RWPE1 (cell line): ENCODE results near the gene DYNAP.

Experiments used
- CTCF ChIA-PET: fragments of 350-600 bp; sonication (Branson Sonifier 250); formaldehyde crosslinking; extraction: SDS; loops from one replicate; lab custom pipeline; 2021; lab: Yijun Ruan, JAX
- POLR2A ChIA-PET: fragments of 400-600 bp; formaldehyde crosslinking; extraction: SDS; loops from one replicate; lab custom pipeline; 2020; ENCODE audit warnings: antibody characterized with exemption; ENCODE audit not compliant: low non-redundant PET; lab: Yijun Ruan, JAX
- DNase-seq: peaks from one replicate; pipeline ENCODE4 v3.0.0; 2012; ENCODE audit warnings: low spot score
- H3K27ac ChIP-seq: fragments of 450-650 bp; 2 replicates; pipeline ENCODE4 v1.5.1; 2017
- TF ChIP-seq, protein P1 (sequence below): fragments of 450-650 bp; conservative IDR thresholded peaks from 2 replicates; pipeline ENCODE4 v1.5.1; 2017; ENCODE audit warnings: low read depth, mild to moderate bottlenecking

DYNAP gene

GRCh38 chr18:54622084-54622483 is 31.0 kb downstream of the DYNAP start:
- TF ChIP-seq, protein P1, sequence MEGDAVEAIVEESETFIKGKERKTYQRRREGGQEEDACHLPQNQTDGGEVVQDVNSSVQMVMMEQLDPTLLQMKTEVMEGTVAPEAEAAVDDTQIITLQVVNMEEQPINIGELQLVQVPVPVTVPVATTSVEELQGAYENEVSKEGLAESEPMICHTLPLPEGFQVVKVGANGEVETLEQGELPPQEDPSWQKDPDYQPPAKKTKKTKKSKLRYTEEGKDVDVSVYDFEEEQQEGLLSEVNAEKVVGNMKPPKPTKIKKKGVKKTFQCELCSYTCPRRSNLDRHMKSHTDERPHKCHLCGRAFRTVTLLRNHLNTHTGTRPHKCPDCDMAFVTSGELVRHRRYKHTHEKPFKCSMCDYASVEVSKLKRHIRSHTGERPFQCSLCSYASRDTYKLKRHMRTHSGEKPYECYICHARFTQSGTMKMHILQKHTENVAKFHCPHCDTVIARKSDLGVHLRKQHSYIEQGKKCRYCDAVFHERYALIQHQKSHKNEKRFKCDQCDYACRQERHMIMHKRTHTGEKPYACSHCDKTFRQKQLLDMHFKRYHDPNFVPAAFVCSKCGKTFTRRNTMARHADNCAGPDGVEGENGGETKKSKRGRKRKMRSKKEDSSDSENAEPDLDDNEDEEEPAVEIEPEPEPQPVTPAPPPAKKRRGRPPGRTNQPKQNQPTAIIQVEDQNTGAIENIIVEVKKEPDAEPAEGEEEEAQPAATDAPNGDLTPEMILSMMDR: no peak
- ChIA-PET POLR2A (no interaction called here), CTCF (no interaction called here)
- H3K27ac ChIP-seq: no peak overlapping the region
- DNase-seq: no peak

DNA sequence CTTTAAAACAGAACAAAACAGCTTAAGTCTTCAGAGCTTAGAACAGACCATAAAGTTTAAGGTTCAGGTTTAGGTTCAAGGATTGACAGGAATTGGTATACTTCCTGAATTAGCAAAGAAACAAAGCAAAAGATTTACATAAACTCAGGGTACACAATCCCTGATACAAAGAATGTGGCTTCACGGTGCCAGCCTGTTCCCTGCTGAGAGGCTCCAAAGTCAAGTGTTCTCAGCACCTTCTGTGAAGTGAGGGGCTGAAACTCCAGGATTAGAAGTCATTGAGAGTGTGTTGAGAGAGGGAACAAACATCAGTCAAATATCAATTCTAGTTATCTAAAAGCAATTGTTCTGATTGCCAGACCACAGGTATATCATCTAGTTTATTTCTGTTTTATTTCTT is 35.7 kb downstream of the DYNAP start:
- H3K27ac ChIP-seq: no peak overlapping the region
- POLR2A ChIA-PET: no interaction called here
- TF ChIP-seq, protein P1: no peak
- DNase-seq: no peak
- CTCF ChIA-PET: no interaction called here

GRCh38 chr18:54630963-54631362 is 39.9 kb downstream of the DYNAP start:
- CTCF ChIA-PET: no interaction called here
- H3K27ac ChIP-seq: no peak overlapping the region
- TF ChIP-seq, protein P1: no peak
- POLR2A ChIA-PET: interaction anchor here (0.5 kb wide), 1 partner anchor 690 kb away, joined by 3 read pairs; no protein-coding TSS in a partner anchor
- no peak for DNase-seq

- no peak for DNase-seq
- POLR2A ChIA-PET: no interaction called here
- CTCF ChIA-PET: no interaction called here
- TF ChIP-seq, protein P1: no peak
- H3K27ac ChIP-seq: no peak overlapping the region
Observed at GRCh38 chr18:54636217-54636616, 45.2 kb downstream of the DYNAP start.

DNA sequence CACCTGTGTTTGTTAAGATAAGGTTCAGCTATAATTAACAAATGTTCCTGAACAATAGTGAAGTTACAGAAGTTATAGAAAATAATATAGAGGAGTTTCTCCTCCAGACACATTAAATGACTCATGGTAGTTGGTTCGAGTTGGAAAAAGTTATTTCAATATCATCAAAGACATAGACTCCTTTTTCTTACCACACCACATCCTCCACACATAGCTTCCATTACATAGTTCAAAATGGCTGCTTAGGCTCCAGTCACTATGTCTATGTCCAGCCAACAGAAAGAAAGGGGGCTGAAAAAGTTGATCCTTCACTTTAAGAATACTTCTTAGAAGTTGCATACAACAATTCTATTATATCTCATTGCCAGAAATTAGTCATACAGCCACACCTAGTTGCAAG is 50.7 kb downstream of the DYNAP start:
- DNase-seq: no peak
- CTCF ChIA-PET: interaction anchor here (0.8 kb wide), 1 partner anchor 311 kb away, joined by 3 read pairs; no protein-coding TSS in a partner anchor
- POLR2A ChIA-PET: no interaction called here
- H3K27ac ChIP-seq: no peak overlapping the region
- TF ChIP-seq, protein P1: no peak

DNA sequence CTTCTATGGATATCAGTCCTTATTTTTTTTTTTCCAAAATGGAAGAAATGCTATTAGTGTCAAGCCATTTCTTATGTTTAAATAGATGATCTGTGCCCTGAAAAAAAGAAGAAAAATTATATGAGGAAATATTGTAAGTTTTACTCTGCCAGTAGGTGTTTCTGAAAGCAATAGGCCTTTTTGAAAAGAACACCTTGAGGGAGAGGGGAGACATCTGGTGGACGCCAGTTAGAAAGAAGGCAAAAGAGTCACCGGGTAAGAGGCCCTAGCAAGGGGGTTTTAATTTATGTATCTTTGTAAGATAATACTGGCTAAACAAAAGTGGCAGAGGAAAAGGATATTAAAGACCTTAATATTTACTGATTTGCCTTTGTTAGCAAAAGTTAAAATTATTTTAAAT is 56.1 kb downstream of the DYNAP start:
- DNase-seq: peak; percentile 18
- TF ChIP-seq, protein P1: peak; percentile 54
- CTCF ChIA-PET: no interaction called here

More for the DNA sequence above, 56.1 kb downstream of the DYNAP start:
- H3K27ac ChIP-seq: no peak overlapping the region
- POLR2A ChIA-PET: no interaction called here
